Lung (tissue), 12 donors: Measurements from ENCODE around the gene PDCD6IP. TPM values are rescaled to one million over a fixed set of nuclear protein-coding genes. Genes with fewer than 3 reads are reported as not detected.

Experiments used
- ATAC-seq: fragments of 200-7000 bp; cut with Tn5 transposase; one replicate; pipeline ENCODE4 v1.9.1; 2020; ENCODE audit warnings: moderate number of reproducible peaks; ENCODE audit not compliant: insufficient read depth, low FRiP score
- DNase-seq, 3 donors: peaks; one replicate each; pipeline ENCODE4 v3.0.0-alpha.2; 2013 to 2017
- H3K27ac ChIP-seq, 2 donors: one replicate each; pipeline ENCODE4 v1.5.1; 2013; ENCODE audit warnings: mild to moderate bottlenecking in 2 of 2, moderate library complexity in 2 of 2, control low read depth in 1 of 2, inconsistent platforms in 1 of 2, low read depth in 1 of 2, low read length in 1 of 2
- H3K27me3 ChIP-seq, 3 donors: one replicate each; pipeline ENCODE4 v1.5.1; 2013; ENCODE audit warnings: low read length in 2 of 3; ENCODE audit not compliant: control insufficient read depth in 3 of 3, insufficient read depth in 3 of 3
- H3K36me3 ChIP-seq, 4 donors: one replicate each; pipeline ENCODE4 v1.5.1; 2013; ENCODE audit warnings: low read length in 4 of 4, mild to moderate bottlenecking in 1 of 4, moderate library complexity in 1 of 4; ENCODE audit not compliant: control insufficient read depth in 4 of 4, insufficient read depth in 4 of 4
- H3K4me1 ChIP-seq, 5 donors: one replicate each; pipeline ENCODE4 v1.5.1; 2013; ENCODE audit warnings: low read length in 5 of 5, mild to moderate bottlenecking in 2 of 5, moderate library complexity in 1 of 5; ENCODE audit not compliant: control insufficient read depth in 5 of 5, insufficient read depth in 5 of 5
- H3K4me3 ChIP-seq: one replicate; pipeline ENCODE4 v1.5.1; 2013; ENCODE audit warnings: mild to moderate bottlenecking, control low read depth, moderate library complexity
- H3K9ac ChIP-seq, 2 donors: one replicate each; pipeline ENCODE4 v1.5.1; 2013; ENCODE audit warnings: low read length in 2 of 2, control low read depth in 1 of 2; ENCODE audit not compliant: insufficient read depth in 1 of 2
- H3K9me3 ChIP-seq, 4 donors: one replicate each; pipeline ENCODE4 v1.5.1; 2013; ENCODE audit warnings: low read length in 3 of 4, mild to moderate bottlenecking in 1 of 4, moderate library complexity in 1 of 4; ENCODE audit not compliant: control insufficient read depth in 4 of 4, insufficient read depth in 3 of 4
- CTCF ChIP-seq: IDR thresholded peaks from 2 replicates; pipeline ENCODE4 v1.5.1; 2012; ENCODE audit warnings: mild to moderate bottlenecking; ENCODE audit errors: control extremely low read depth, extremely low read depth
- WGBS, 2 donors: extraction: QIAGEN DNeasy Blood & Tissue Kit; methylation state at CpG; one replicate each; pipeline ENCODE4 v1.1.7; 2013; 5-methylcytosine and 5-hydroxymethylcytosine counted together
- polyA plus RNA-seq, 2 donors: library from polyadenylated mRNA; stranded (reverse); fragments of 200-250 nt; gene quantifications; one replicate each; pipeline ENCODE4 v1.2.1, GENCODE V29; 2013
- total RNA-seq, 2 donors: library from RNA; depleted of rRNA in 1 of 2; stranded (reverse); fragments of >200 nt in 1 of 2; gene quantifications; one replicate each; pipeline ENCODE4 v1.2.1, GENCODE V29; 2014 to 2021
- donor health status: control.
- donor health status: control.
- donor health status: Bipolar disorder and iron deficiency.
- donor health status: healthy.
- donor health status: DM: yes; HTN: yes; CAD: no.

Gene PDCD6IP
- total and polyA plus RNA-seq, 4 donors = 33.8 to 372 (median 163) TPM

- ATAC-seq (no peak), DNase-seq (no peak)
- Histone ChIP-seq H3K9ac (no peak overlapping the region), H3K27ac (no peak overlapping the region), H3K4me3 (no peak overlapping the region), H3K36me3 (peaks cover 10 to 17% (median 14%) of the 10 kb centered on the region in 4 donors), H3K4me1 (peaks cover 0 to 4% (median 0%) of the 10 kb centered on the region in 5 donors), H3K27me3 (no peaks in the 10 kb centered on the region), H3K9me3 (no peaks in the 10 kb centered on the region)
- WGBS, 2 donors = 97 to 98% methylated on average over 1 of the region's 1 CpG
- no peak for TF ChIP-seq CTCF
Measured at GRCh38 chr3:33826688-33827087, 28.3 kb downstream of the PDCD6IP start.

- no peak for DNase-seq
- WGBS, 2 donors = 95 to 98% methylated on average over 2 of the region's 2 CpGs
- peaks cover 5 to 14% (median 10%) of the 10 kb centered on the region in 4 donors for H3K36me3 ChIP-seq
Measured at GRCh38 chr3:33829720-33830119, 31.3 kb downstream of the PDCD6IP start.

GRCh38 chr3:33831053-33831452 lies 32.6 kb downstream of the PDCD6IP start:
- Histone ChIP-seq H3K4me3 (no peak overlapping the region), H3K27me3 (no peaks in the 10 kb centered on the region), H3K9ac (no peak overlapping the region), H3K9me3 (no peaks in the 10 kb centered on the region), H3K27ac (no peak overlapping the region), H3K36me3 (peaks cover 5 to 14% (median 10%) of the 10 kb centered on the region in 4 donors), H3K4me1 (peaks cover 0 to 2% (median 0%) of the 10 kb centered on the region in 5 donors)
- ATAC-seq (no peak), DNase-seq (no peak)
- TF ChIP-seq CTCF = no peak

More at GRCh38 chr3:33829720-33830119, 31.3 kb downstream of the PDCD6IP start:
- no peak overlapping the region for H3K4me3 ChIP-seq
- peaks cover 0 to 4% (median 0%) of the 10 kb centered on the region in 5 donors for H3K4me1 ChIP-seq
- H3K27me3 ChIP-seq = no peaks in the 10 kb centered on the region
- H3K9me3 ChIP-seq = no peaks in the 10 kb centered on the region
- no peak for ATAC-seq
- H3K9ac ChIP-seq = no peak overlapping the region
- H3K27ac ChIP-seq = no peak overlapping the region
- no peak for TF ChIP-seq CTCF
